IgD-negative memory B cell (primary cell): ENCODE results near the gene ELMO2. TPM values are rescaled to one million over a fixed set of nuclear protein-coding genes. Genes with fewer than 3 reads are reported as not detected.

Source experiments
- H3K27ac Mint-ChIP-seq, 3 donors: one replicate each; pipeline ENCODE4 v1.8.0; 2020 to 2022; ENCODE audit warnings: mild to moderate bottlenecking in 3 of 3, mixed read lengths in 3 of 3, moderate library complexity in 1 of 3
- H3K27me3 Mint-ChIP-seq: one replicate; pipeline ENCODE4 v1.8.0; 2021; ENCODE audit warnings: mixed read lengths
- H3K36me3 Mint-ChIP-seq: one replicate; pipeline ENCODE4 v1.8.0; 2020; ENCODE audit warnings: mild to moderate bottlenecking, mixed read lengths
- H3K4me1 Mint-ChIP-seq, 3 donors: one replicate each; pipeline ENCODE4 v1.8.0; 2020 to 2022; ENCODE audit warnings: mixed read lengths in 3 of 3, mild to moderate bottlenecking in 1 of 3
- H3K4me3 Mint-ChIP-seq, 4 donors: one replicate each; pipeline ENCODE4 v1.8.0; 2020 to 2022; ENCODE audit warnings: mild to moderate bottlenecking in 4 of 4, mixed read lengths in 4 of 4, moderate library complexity in 3 of 4
- H3K9me3 Mint-ChIP-seq, 3 donors: one replicate each; pipeline ENCODE4 v1.8.0; 2020 to 2021; ENCODE audit warnings: mixed read lengths in 3 of 3, mild to moderate bottlenecking in 1 of 3
- polyA plus RNA-seq: library from polyadenylated mRNA; unstranded; fragments of 300-500 nt; fragmentation: Illumina TruSeq; gene quantifications from one replicate; pipeline ENCODE4 v1.2.3, GENCODE V29; 2021

ELMO2 gene
- polyA plus RNA-seq, 1 donor from 2014 or later, result 29.1 TPM

DNA sequence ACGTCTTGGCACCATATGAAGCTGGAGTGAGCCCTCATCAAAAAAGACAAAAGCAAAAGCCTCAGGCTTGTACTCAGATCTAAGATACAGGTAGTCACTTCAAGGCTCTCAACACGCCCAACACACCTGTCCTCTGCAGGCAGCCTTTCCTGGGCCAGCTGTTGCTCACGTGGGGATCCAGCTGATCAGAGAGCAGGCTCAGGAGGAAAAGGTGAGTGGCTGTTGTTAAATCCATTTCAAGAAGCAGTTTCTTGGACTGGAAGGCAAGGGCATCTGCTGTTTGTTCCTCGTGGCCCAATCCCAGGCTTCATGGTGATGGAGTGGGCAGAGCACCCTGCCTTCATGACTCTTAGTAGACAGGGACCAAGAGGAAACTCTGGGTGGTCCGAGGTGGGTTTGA is 39.6 kb downstream of the ELMO2 start:
- H3K4me1 Mint-ChIP-seq, result peaks cover 15 to 28% (median 25%) of the 10 kb centered on the region in 3 donors
- peak overlapping the region in 2 of 3 donors; percentile 59 to 67 for H3K27ac Mint-ChIP-seq
- no peaks in the 10 kb centered on the region for H3K27me3 Mint-ChIP-seq
- peaks cover 10% of the 10 kb centered on the region for H3K36me3 Mint-ChIP-seq
- H3K9me3 Mint-ChIP-seq, result no peaks in the 10 kb centered on the region
- H3K4me3 Mint-ChIP-seq, result peak overlapping the region in 1 of 4 donors; percentile 57

GRCh38 chr20:46365487-46366220 is 40.8 kb downstream of the ELMO2 start:
- no peaks in the 10 kb centered on the region for H3K27me3 Mint-ChIP-seq
- H3K36me3 Mint-ChIP-seq, result peaks cover 10% of the 10 kb centered on the region
- peak overlapping the region in 2 of 4 donors; percentile 95 for H3K4me3 Mint-ChIP-seq
- peak overlapping the region in 2 of 3 donors; percentile 41 to 92 for H3K27ac Mint-ChIP-seq
- H3K4me1 Mint-ChIP-seq, result peaks cover 26 to 38% (median 37%) of the 10 kb centered on the region in 3 donors
- no peaks in the 10 kb centered on the region for H3K9me3 Mint-ChIP-seq

DNA sequence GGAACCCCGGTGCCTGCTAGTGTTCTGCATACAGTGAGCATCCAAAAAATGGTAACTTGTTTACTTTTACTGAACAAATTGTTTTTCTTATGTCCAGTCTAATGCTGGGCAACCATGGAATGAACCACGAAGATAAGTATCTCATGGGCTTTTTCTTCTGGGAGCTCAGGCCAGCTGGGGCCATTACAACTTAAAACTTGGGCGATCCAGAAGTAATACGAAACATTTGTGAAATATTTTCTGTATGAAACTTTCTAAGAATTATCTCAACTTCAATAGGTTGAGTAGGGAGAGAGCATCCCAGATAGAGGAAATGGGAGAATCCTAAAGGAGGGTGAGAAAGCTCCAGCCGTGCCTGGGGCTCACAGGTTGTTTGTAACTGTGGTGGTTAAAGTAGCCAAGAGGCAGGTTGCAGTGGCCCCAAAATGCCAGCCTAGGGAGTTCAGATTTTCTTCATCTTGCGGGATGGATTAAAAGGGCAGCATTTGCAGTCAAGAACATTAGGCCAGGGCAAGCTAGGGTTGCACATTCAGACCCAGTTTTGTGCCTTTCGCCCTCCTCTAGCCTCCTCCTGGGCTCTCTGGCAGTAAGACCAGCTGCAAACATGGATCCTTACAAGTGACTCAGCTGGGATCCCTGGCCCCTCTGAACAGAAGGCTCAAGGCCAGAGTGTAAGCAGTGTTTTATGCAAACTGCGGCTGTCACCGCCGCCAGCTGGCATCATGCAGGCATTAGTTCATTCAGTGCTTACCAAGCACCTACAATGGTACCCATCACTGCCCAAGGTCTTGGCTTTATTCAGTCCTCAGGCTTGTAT is 41.5 kb downstream of the ELMO2 start:
- H3K4me3 Mint-ChIP-seq, result peak overlapping the region; percentile 92 to 100 (median 95)
- no peaks in the 10 kb centered on the region for H3K27me3 Mint-ChIP-seq
- H3K36me3 Mint-ChIP-seq, result peaks cover 10% of the 10 kb centered on the region
- peaks cover 27 to 41% (median 40%) of the 10 kb centered on the region in 3 donors for H3K4me1 Mint-ChIP-seq
- no peaks in the 10 kb centered on the region for H3K9me3 Mint-ChIP-seq
- peak overlapping the region; percentile 92 to 93 (median 93) for H3K27ac Mint-ChIP-seq

DNA sequence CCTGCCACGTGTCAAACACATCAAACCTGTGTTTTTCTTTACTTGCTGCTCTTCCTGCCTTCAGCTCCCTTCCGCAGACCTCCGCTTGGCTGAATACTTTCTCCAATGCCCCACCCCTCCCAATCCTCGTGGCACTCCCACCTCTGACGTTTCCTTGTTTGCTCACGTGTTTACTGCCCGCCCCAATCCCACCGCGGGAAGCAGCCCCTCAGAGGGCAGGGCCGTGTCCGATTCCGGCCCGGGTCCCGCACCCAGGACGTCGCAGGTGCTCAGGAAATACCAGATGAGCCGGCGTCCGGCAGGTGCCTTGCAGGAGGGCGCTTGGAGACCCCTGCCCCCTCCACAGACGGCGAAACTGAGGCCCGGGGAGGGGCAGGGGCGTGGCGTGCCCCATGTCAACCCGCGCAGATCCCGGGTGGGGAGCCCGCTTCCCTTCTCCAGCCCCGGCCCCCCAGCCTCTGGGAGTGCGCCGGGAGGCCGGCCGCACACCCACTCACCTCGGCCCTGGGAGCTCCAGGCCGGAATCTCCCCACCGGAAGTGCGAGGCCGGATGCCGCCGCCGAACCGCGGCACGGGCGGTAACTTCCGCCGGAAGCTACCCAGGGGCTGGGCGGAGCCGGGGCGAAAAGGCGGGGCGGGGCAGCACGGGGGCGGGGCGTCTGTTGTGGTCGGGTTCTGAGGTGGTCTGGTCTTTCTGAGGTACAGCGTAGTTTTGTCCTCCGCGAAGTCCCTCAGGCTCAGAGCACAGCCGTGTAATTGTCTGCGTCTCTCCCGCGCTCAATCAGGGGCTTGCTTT is 42.3 kb downstream of the ELMO2 start:
- no peaks in the 10 kb centered on the region for H3K9me3 Mint-ChIP-seq
- H3K27me3 Mint-ChIP-seq, result no peaks in the 10 kb centered on the region
- H3K4me3 Mint-ChIP-seq, result peak overlapping the region; percentile 92 to 100 (median 95)
- H3K36me3 Mint-ChIP-seq, result peaks cover 10% of the 10 kb centered on the region
- H3K4me1 Mint-ChIP-seq, result peaks cover 34 to 49% (median 48%) of the 10 kb centered on the region in 3 donors
- peak overlapping the region; percentile 92 to 97 (median 93) for H3K27ac Mint-ChIP-seq

DNA sequence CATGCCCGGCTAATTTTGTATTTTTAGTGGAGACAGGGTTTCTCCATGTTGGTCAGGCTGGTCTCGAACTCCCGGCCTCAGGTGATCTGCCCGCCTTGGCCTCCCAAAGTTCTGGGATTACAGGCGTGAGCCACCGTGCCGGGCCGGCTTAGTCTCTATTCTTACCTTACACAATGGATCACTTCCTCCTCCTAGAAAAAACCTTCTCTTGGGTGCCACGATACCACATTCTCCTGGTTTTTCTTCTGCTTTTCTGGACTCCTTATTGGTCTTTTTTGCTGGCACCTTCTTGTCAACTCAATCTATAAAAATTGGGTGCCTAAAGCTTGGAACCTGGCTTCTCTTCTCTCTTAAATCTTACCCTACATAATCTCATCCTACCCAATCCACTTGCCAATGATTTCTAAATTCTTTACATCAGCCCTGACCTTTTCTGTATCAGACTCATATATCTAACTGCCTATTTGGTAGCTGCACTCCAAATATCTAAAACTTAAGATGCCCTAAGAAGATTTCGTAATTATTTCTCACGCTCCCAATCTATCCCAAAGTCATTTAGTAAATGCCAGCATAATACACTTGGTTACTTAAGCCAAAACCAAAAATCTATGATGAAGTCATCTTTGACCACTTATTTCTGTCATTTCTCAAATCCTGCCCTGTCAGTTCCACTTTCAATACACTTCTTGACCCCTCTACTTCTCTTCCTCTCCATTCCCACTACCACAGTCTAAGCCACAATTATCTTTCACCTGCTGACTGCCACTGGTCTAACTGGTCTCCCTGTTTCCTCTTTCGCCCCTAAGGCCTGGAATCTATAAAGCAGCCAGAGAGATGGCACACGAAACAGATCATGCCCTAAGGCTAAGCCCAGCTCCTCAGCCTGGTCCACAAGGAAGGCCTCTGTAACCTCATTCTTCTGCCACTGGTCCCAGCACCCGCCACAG is 43.2 kb downstream of the ELMO2 start:
- Mint-ChIP-seq H3K27me3 (no peaks in the 10 kb centered on the region), H3K36me3 (peaks cover 6% of the 10 kb centered on the region), H3K4me1 (peaks cover 43 to 54% (median 51%) of the 10 kb centered on the region in 3 donors), H3K27ac (peak overlapping the region; percentile 75 to 97 (median 92)), H3K9me3 (no peaks in the 10 kb centered on the region), H3K4me3 (peak overlapping the region; percentile 92 to 100 (median 95))

GRCh38 chr20:46361811-46362210 is 44.6 kb downstream of the ELMO2 start:
- no peaks in the 10 kb centered on the region for H3K36me3 Mint-ChIP-seq
- no peaks in the 10 kb centered on the region for H3K27me3 Mint-ChIP-seq
- peak overlapping the region; percentile 8 to 92 (median 19) for H3K27ac Mint-ChIP-seq
- peak overlapping the region in 3 of 4 donors; percentile 19 to 95 (median 55) for H3K4me3 Mint-ChIP-seq
- peaks cover 48 to 57% (median 55%) of the 10 kb centered on the region in 3 donors for H3K4me1 Mint-ChIP-seq
- no peaks in the 10 kb centered on the region for H3K9me3 Mint-ChIP-seq

DNA sequence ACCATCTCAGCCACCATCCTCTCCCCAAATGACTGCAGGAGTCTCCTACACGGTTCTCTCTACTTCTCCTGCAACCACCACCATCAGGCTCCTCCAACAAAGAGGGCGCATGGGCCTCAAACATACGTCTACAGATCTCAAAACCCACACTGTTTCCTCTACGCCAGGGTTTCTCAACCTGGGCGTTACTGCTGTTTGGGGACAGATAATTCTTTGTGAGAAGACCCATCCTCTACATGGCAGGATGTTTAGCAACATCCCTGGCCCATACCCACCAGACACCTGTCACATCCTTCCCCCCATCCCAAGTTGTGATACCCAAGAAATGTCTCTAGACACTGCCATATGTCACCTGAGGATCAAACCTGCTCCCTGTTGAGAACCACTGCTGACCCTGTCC is 45.0 kb downstream of the ELMO2 start:
- Mint-ChIP-seq H3K4me3 (peak overlapping the region in 1 of 4 donors; percentile 95), H3K36me3 (no peaks in the 10 kb centered on the region), H3K9me3 (no peaks in the 10 kb centered on the region), H3K4me1 (peaks cover 48 to 57% (median 55%) of the 10 kb centered on the region in 3 donors), H3K27ac (peak overlapping the region; percentile 77 to 94 (median 92)), H3K27me3 (no peaks in the 10 kb centered on the region)

GRCh38 chr20:46359233-46359751 is 47.1 kb downstream of the ELMO2 start:
- no peaks in the 10 kb centered on the region for H3K36me3 Mint-ChIP-seq
- H3K4me3 Mint-ChIP-seq, result peak overlapping the region in 3 of 4 donors; percentile 34 to 88 (median 85)
- no peaks in the 10 kb centered on the region for H3K9me3 Mint-ChIP-seq
- no peaks in the 10 kb centered on the region for H3K27me3 Mint-ChIP-seq
- peak overlapping the region; percentile 63 to 94 (median 84) for H3K27ac Mint-ChIP-seq
- peaks cover 46 to 58% (median 53%) of the 10 kb centered on the region in 3 donors for H3K4me1 Mint-ChIP-seq

DNA sequence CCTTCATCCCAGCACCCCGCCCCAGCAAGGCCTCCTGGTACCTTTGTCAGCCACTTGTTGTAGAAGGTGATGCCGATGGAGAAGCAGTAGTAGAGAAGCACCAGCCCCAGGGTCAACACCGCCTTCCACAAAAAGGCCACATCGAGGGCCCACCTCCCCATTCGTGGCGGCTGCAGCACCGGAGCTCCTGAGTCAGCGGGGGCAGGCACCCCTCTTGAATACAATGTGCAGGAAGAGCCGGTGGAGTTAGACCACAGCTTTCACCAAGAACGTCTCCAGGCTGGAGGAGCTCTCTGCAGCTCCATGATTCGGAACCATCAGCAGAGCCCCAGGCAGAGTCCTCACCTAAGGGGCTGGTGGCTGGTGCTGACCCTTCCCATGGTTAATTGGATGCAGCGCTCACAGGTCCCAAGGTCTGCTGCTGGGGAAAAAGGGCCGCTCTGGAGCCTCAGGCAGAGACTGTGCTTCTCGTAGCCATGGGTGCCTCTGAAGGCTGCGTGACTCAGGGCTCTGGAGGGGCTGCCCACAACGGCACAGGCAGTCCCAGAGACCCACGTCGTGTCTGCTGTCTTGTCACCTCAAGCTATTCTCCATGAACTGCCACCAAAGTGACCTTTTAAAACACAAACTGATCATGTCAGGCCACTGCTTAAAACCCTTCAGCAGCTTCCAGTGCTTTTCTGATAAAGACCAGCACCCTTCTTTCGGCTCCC is 47.9 kb downstream of the ELMO2 start:
- Mint-ChIP-seq H3K9me3 (no peaks in the 10 kb centered on the region), H3K27ac (peak overlapping the region; percentile 63 to 94 (median 84)), H3K27me3 (no peaks in the 10 kb centered on the region), H3K4me1 (peaks cover 43 to 53% (median 49%) of the 10 kb centered on the region in 3 donors), H3K4me3 (peak overlapping the region in 3 of 4 donors; percentile 34 to 88 (median 43)), H3K36me3 (no peaks in the 10 kb centered on the region)

GRCh38 chr20:46357030-46357514 is 49.3 kb downstream of the ELMO2 start:
- peaks cover 32 to 43% (median 41%) of the 10 kb centered on the region in 3 donors for H3K4me1 Mint-ChIP-seq
- H3K27me3 Mint-ChIP-seq, result no peaks in the 10 kb centered on the region
- H3K27ac Mint-ChIP-seq, result peak overlapping the region in 1 of 3 donors; percentile 56
- no peak overlapping the region for H3K4me3 Mint-ChIP-seq
- H3K36me3 Mint-ChIP-seq, result no peaks in the 10 kb centered on the region
- no peaks in the 10 kb centered on the region for H3K9me3 Mint-ChIP-seq

DNA sequence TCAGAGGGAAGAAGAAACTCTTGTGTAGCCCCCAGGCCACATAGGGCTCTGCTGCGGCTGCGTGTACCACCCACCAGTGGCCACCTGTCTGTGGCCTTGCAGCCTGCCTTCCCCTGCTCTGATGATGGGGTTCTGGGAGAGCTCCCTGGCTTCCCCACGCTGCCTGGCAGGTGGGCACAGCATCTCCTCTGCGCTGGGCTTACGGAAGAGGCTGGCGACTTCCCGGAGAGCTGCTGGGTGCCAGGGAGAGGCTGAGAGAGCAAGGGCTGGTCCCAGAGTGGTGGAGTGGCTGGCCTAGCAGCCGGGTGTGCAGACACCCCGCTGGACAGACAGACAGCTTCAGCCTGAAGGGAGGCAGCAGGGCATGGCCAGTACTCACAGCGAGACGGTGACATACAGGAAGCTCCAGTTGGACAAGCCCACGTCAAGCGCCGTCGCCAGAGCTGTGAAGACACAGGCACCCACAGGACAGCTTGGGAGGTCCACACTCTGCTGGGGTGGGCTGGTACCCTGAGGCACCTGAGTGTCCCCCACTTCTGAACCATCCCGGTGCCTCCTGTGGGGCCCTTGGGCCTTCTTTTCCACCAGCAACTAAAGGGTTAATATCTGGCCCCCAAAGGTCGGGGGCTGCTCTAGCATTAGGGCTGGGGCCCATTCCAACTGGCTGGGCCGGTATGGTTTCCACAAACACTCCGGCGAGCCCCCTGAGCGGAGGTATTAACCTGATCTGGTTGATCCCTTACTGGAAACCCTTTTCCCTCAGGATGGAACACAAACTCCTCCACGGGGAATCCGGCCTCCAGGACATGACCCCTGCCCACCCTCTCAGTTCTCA is 50.0 kb downstream of the ELMO2 start:
- no peak overlapping the region for H3K4me3 Mint-ChIP-seq
- H3K27me3 Mint-ChIP-seq, result no peaks in the 10 kb centered on the region
- peaks cover 26 to 36% (median 35%) of the 10 kb centered on the region in 3 donors for H3K4me1 Mint-ChIP-seq
- no peaks in the 10 kb centered on the region for H3K9me3 Mint-ChIP-seq
- no peaks in the 10 kb centered on the region for H3K36me3 Mint-ChIP-seq
- H3K27ac Mint-ChIP-seq, result peak overlapping the region in 2 of 3 donors; percentile 25 to 90

GRCh38 chr20:46355778-46356177 is 50.6 kb downstream of the ELMO2 start:
- H3K27me3 Mint-ChIP-seq, result no peaks in the 10 kb centered on the region
- H3K4me1 Mint-ChIP-seq, result peaks cover 23 to 32% (median 30%) of the 10 kb centered on the region in 3 donors
- peak overlapping the region in 2 of 3 donors; percentile 18 to 90 for H3K27ac Mint-ChIP-seq
- H3K36me3 Mint-ChIP-seq, result no peaks in the 10 kb centered on the region
- peak overlapping the region in 1 of 4 donors; percentile 27 for H3K4me3 Mint-ChIP-seq
- H3K9me3 Mint-ChIP-seq, result no peaks in the 10 kb centered on the region
